Endothelial cell of umbilical vein (primary cell): Measurements from ENCODE around the gene CAMKMT. TPM values are rescaled to one million over a fixed set of nuclear protein-coding genes. Genes with fewer than 3 reads are reported as not detected.

ENCODE experiments used
- BruUV-seq: library from RNA; stranded (reverse); fragments of 400-500 nt; replicated peaks from 2 replicates; lab custom pipeline; 2021; lab: Mats Ljungman, UMichigan
- CTCF ChIA-PET: fragments of 300-600, 350-600 bp; sonication (Branson Sonifier 250); formaldehyde crosslinking; loops from one replicate; lab custom pipeline; 2021; ENCODE audit warnings: antibody characterized with exemption, inconsistent platforms; lab: Charles Lee
- POLR2A ChIA-PET: fragments of 300-600, 350-600 bp; sonication (Branson Sonifier 250); formaldehyde crosslinking; loops from one replicate; lab custom pipeline; 2021; ENCODE audit warnings: antibody characterized with exemption, inconsistent platforms; lab: Charles Lee
- DNase-seq: peaks from one replicate; pipeline ENCODE4 v3.0.0-alpha.2; 2011; ENCODE audit warnings: low read depth, low spot score
- FAIRE-seq: peaks from 2 replicates; lab custom pipeline; 2011; peaks lifted over from hg19 to GRCh38; lab: Jason Lieb, UNC
- H2AFZ ChIP-seq: 2 replicates; pipeline ENCODE4 v1.6.0; 2012; ENCODE audit warnings: low read depth, low read length, control low read depth, inconsistent platforms
- H3K27ac ChIP-seq: 2 replicates; pipeline ENCODE4 v1.5.1; 2011; ENCODE audit warnings: low read depth, mild to moderate bottlenecking, control low read depth, low read length, moderate library complexity; ENCODE audit not compliant: insufficient read depth
- H3K27me3 ChIP-seq, 2 experiments: 2 replicates each; pipeline versions ENCODE4 v1.6.0 to v1.6.1; 2011; ENCODE audit warnings: low read length in 2 of 2, mixed read lengths in 1 of 2; ENCODE audit not compliant: control insufficient read depth in 2 of 2, insufficient read depth in 2 of 2
- H3K36me3 ChIP-seq, 2 experiments: 2 replicates in 1 of 2; 3 replicates in 1 of 2; pipeline ENCODE4 v1.5.1; 2011; ENCODE audit warnings: low read length in 2 of 2, mild to moderate bottlenecking in 1 of 2, moderate library complexity in 1 of 2; ENCODE audit not compliant: control insufficient read depth in 2 of 2, insufficient read depth in 2 of 2; ENCODE audit errors: extremely low read depth in 1 of 2
- H3K4me1 ChIP-seq: 3 replicates; pipeline ENCODE4 v1.5.1; 2011; ENCODE audit warnings: mild to moderate bottlenecking, low read length; ENCODE audit not compliant: control insufficient read depth, insufficient read depth; ENCODE audit errors: extremely low read depth
- H3K4me2 ChIP-seq: 2 replicates; pipeline ENCODE4 v1.6.1; 2011; ENCODE audit warnings: low read length, control low read depth, mixed read lengths; ENCODE audit not compliant: insufficient read depth
- H3K4me3 ChIP-seq, 3 experiments: fragments of 200-600 bp in 1 of 3; sonication (generic), shearing (Covaris generic) in 1 of 3; replicated peaks in 1 of 3; 2 replicates each; pipeline ENCODE4 v1.5.1; 2011 to 2016; ENCODE audit warnings: control low read depth in 3 of 3, low read length in 3 of 3, mild to moderate bottlenecking in 2 of 3, inconsistent platforms in 1 of 3, low read depth in 1 of 3, moderate library complexity in 1 of 3; ENCODE audit not compliant: insufficient read depth in 1 of 3
- H3K79me2 ChIP-seq: 2 replicates; pipeline ENCODE4 v1.6.0; 2012; ENCODE audit warnings: low read length, inconsistent platforms; ENCODE audit not compliant: control insufficient read depth, insufficient read depth
- H3K9ac ChIP-seq: replicated peaks from 2 replicates; pipeline ENCODE3; 2011; ENCODE audit warnings: low read length, control low read depth; ENCODE audit not compliant: insufficient read depth; ENCODE audit errors: extremely low read depth
- H3K9me1 ChIP-seq: replicated peaks from 3 replicates; pipeline ENCODE4 v1.6.0; 2011; ENCODE audit warnings: mild to moderate bottlenecking, low read length; ENCODE audit not compliant: control insufficient read depth, insufficient read depth; ENCODE audit errors: extremely low read depth
- H3K9me3 ChIP-seq: replicated peaks from 2 replicates; pipeline ENCODE4 v1.5.1; 2012; ENCODE audit warnings: low read length, inconsistent platforms; ENCODE audit not compliant: control insufficient read depth, insufficient read depth
- H4K20me1 ChIP-seq: replicated peaks from 2 replicates; pipeline ENCODE3; 2011; ENCODE audit warnings: mild to moderate bottlenecking, low read length; ENCODE audit not compliant: control insufficient read depth, insufficient read depth; ENCODE audit errors: extremely low read depth
- EZH2 ChIP-seq: IDR thresholded peaks from 2 replicates; pipeline ENCODE4 v1.6.1; 2012; ENCODE audit warnings: borderline replicate concordance, low read depth, mild to moderate bottlenecking, moderate library complexity, low read length, inconsistent platforms; ENCODE audit not compliant: severe bottlenecking
- FOS ChIP-seq: IDR thresholded peaks from 2 replicates; pipeline ENCODE4 v1.6.1; 2011; ENCODE audit warnings: mild to moderate bottlenecking, low read length, moderate library complexity, borderline replicate concordance; ENCODE audit not compliant: insufficient read depth
- GATA2 ChIP-seq: IDR thresholded peaks from 2 replicates; pipeline ENCODE4 v1.7.0; 2011; ENCODE audit warnings: low read depth, mild to moderate bottlenecking, moderate library complexity, mixed read lengths, low read length; ENCODE audit not compliant: insufficient read length, insufficient read depth
- JUN ChIP-seq: IDR thresholded peaks from 2 replicates; pipeline ENCODE4 v1.6.1; 2011; ENCODE audit warnings: borderline replicate concordance, low read depth; ENCODE audit not compliant: insufficient read length, insufficient read depth
- MYC ChIP-seq: IDR thresholded peaks from one replicate; pipeline ENCODE4 v1.6.1; 2011; ENCODE audit warnings: mild to moderate bottlenecking, low read depth, low read length
- POLR2A ChIP-seq: IDR thresholded peaks from 2 replicates; pipeline ENCODE4 v1.6.1; 2012; ENCODE audit warnings: low read depth, mild to moderate bottlenecking, control low read depth, low read length
- POLR2AphosphoS5 ChIP-seq: IDR thresholded peaks from 2 replicates; pipeline ENCODE4 v1.6.1; 2012; ENCODE audit warnings: low read depth, mild to moderate bottlenecking, control low read depth, low read length, moderate library complexity; ENCODE audit not compliant: insufficient read depth
- dilution Hi-C: fragments of 300-500 bp; cut with MboI; formaldehyde crosslinking; loops from one replicate; pipeline ENCODE4 v1.15.0; 2019; ENCODE audit warnings: low sequenced_read_pairs; ENCODE audit not compliant: extremely low pct_ligation_motif_present
- intact Hi-C: fragments of 100-400 bp; cut with micrococcal nuclease; formaldehyde crosslinking; loops from one replicate; pipeline ENCODE4 v1.10.0; 2022
- polyA plus RNA-seq, 4 experiments: library from polyadenylated mRNA; depleted of rRNA in 3 of 4; stranded (reverse) in 3 of 4; unstranded in 1 of 4; fragments of >200 nt; gene quantifications; 2 replicates each; pipeline versions ENCODE4 v1.2.1 to v1.2.3, GENCODE V29; 2011 to 2012; ENCODE audit warnings: missing spikeins in 1 of 4
- total RNA-seq: library from RNA; stranded (reverse); gene quantifications from 2 replicates; pipeline ENCODE4 v1.2.3, GENCODE V29; 2021
- TF ChIP-seq, protein P1 (sequence below), 2 donors: IDR thresholded peaks; 1 replicate in 1 of 2; 2 replicates in 1 of 2; pipeline ENCODE4 v1.5.1; 2011; ENCODE audit warnings: low read length in 2 of 2, mild to moderate bottlenecking in 2 of 2, moderate library complexity in 2 of 2, control low read depth in 1 of 2, inconsistent platforms in 1 of 2, low read depth in 1 of 2; ENCODE audit not compliant: insufficient read depth in 1 of 2; ENCODE audit errors: extremely low read depth in 1 of 2
- TF ChIP-seq, protein P2 (sequence below): IDR thresholded peaks from 2 replicates; pipeline ENCODE4 v1.6.1; 2011; ENCODE audit not compliant: insufficient read depth, insufficient read length

Gene CAMKMT
- total and polyA plus RNA-seq, 2 donors (not counting 3 experiments of a cell fraction or from before 2014, with no cell fraction given), result 4.1 to 10.7 TPM

DNA sequence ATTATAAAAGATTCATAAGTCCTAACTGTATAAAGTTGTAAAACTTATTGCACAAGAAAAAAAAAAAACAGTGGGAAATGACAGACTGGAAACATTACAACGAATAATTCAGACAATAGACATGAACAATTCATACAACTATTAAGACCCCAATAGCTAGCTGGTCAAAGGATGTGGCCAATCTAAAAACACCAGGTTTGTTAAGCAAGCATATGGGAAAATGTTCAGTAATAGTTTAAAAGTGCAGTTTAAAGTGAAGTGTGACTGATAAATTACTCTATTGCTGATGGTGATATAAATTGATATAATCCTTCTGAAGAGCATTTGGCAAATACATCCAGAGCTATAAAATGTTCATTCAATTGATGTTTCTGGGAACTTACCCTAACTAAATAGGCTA, 289.0 kb downstream of the CAMKMT start:
- intact Hi-C loops, result no loop called here
- Histone ChIP-seq H4K20me1 (no peaks in the 10 kb centered on the region), H3K9me1 (no peaks in the 10 kb centered on the region), H2AFZ (no peak overlapping the region), H3K27me3 (no peaks in the 10 kb centered on the region), H3K4me1 (no peaks in the 10 kb centered on the region), H3K9ac (no peak overlapping the region), H3K9me3 (no peaks in the 10 kb centered on the region), H3K4me3 (no peak overlapping the region), H3K36me3 (no peaks in the 10 kb centered on the region), H3K79me2 (no peaks in the 10 kb centered on the region), H3K4me2 (no peak overlapping the region), H3K27ac (no peak overlapping the region)
- dilution Hi-C loops, result no loop called here
- no peak for DNase-seq
- ChIA-PET POLR2A (no interaction called here), CTCF (interaction anchor here (1.3 to 1.5 kb wide), 3 partner anchors 10 to 171 kb away, joined by 3 to 5 read pairs (median 3); no protein-coding TSS in a partner anchor)
- BruUV-seq, result no TSS peak
- no peak for FAIRE-seq
- TF ChIP-seq, protein P1, sequence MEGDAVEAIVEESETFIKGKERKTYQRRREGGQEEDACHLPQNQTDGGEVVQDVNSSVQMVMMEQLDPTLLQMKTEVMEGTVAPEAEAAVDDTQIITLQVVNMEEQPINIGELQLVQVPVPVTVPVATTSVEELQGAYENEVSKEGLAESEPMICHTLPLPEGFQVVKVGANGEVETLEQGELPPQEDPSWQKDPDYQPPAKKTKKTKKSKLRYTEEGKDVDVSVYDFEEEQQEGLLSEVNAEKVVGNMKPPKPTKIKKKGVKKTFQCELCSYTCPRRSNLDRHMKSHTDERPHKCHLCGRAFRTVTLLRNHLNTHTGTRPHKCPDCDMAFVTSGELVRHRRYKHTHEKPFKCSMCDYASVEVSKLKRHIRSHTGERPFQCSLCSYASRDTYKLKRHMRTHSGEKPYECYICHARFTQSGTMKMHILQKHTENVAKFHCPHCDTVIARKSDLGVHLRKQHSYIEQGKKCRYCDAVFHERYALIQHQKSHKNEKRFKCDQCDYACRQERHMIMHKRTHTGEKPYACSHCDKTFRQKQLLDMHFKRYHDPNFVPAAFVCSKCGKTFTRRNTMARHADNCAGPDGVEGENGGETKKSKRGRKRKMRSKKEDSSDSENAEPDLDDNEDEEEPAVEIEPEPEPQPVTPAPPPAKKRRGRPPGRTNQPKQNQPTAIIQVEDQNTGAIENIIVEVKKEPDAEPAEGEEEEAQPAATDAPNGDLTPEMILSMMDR (IDR thresholded peaks at IDR 0.05; ENCODE audit: extremely low read depth in 1 of 2, insufficient read depth in 1 of 2, low read depth in 1 of 2, low read length in 2 of 2), result no peak
- TF ChIP-seq POLR2AphosphoS5 (no peak), POLR2A (no peak), EZH2 (no peak), FOS (no peak), MYC (no peak), JUN (no peak), GATA2 (no peak)
- TF ChIP-seq, protein P2, sequence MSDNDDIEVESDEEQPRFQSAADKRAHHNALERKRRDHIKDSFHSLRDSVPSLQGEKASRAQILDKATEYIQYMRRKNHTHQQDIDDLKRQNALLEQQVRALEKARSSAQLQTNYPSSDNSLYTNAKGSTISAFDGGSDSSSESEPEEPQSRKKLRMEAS, result no peak
